Mesothelial cell of epicardium (in vitro differentiated cells): ENCODE measurements around the gene TMEM9. TPM values are rescaled to one million over a fixed set of nuclear protein-coding genes. Genes with fewer than 3 reads are reported as not detected.

ENCODE experiments used
- DNase-seq, 2 experiments: peaks; one replicate each; pipeline ENCODE4 v3.0.0; 2021; ENCODE audit warnings: low spot score in 2 of 2; ENCODE audit not compliant: unreplicated experiment in 2 of 2
- H3K27ac Mint-ChIP-seq: 2 replicates; pipeline ENCODE4 v1.8.0; 2021; ENCODE audit warnings: mixed read lengths
- H3K27me3 Mint-ChIP-seq: 2 replicates; pipeline ENCODE4 v1.8.0; 2021; ENCODE audit warnings: low read depth, mixed read lengths
- H3K36me3 Mint-ChIP-seq: 2 replicates; pipeline ENCODE4 v1.8.0; 2021; ENCODE audit warnings: mixed read lengths
- H3K4me1 Mint-ChIP-seq: 2 replicates; pipeline ENCODE4 v1.8.0; 2021; ENCODE audit warnings: mixed read lengths
- H3K4me3 Mint-ChIP-seq: 2 replicates; pipeline ENCODE4 v1.8.0; 2021; ENCODE audit warnings: mild to moderate bottlenecking, moderate library complexity, mixed read lengths
- H3K9me3 Mint-ChIP-seq: 2 replicates; pipeline ENCODE4 v1.8.0; 2021; ENCODE audit warnings: mixed read lengths
- CTCF ChIP-seq: fragments of 200-600 bp; sonication (generic); IDR thresholded peaks from one replicate; pipeline ENCODE4 v1.5.0; 2021; ENCODE audit warnings: antibody characterized with exemption; ENCODE audit not compliant: unreplicated experiment
- total RNA-seq: library from RNA; stranded (reverse); gene quantifications from 3 replicates; pipeline ENCODE4 v1.2.1, GENCODE V29; 2021

The TMEM9 gene
- total RNA-seq, 1 donor from 2014 or later: 133 TPM

GRCh38 chr1:201184307-201185122, 30.2 kb upstream of the TMEM9 start:
- peaks cover 11% of the 10 kb centered on the region for H3K4me1 Mint-ChIP-seq
- DNase-seq: no peak
- no peak overlapping the region for H3K4me3 Mint-ChIP-seq
- no peak overlapping the region for H3K27ac Mint-ChIP-seq
- no peaks in the 10 kb centered on the region for H3K36me3 Mint-ChIP-seq
- peaks cover 19% of the 10 kb centered on the region for H3K27me3 Mint-ChIP-seq
- H3K9me3 Mint-ChIP-seq: no peaks in the 10 kb centered on the region
- no peak for TF ChIP-seq CTCF

GRCh38 chr1:201183753-201184152, 29.5 kb upstream of the TMEM9 start:
- H3K4me1 Mint-ChIP-seq: peaks cover 11% of the 10 kb centered on the region
- no peak for DNase-seq
- peaks cover 14% of the 10 kb centered on the region for H3K27me3 Mint-ChIP-seq
- no peak overlapping the region for H3K4me3 Mint-ChIP-seq
- H3K9me3 Mint-ChIP-seq: peaks cover 6% of the 10 kb centered on the region
- no peak overlapping the region for H3K27ac Mint-ChIP-seq
- no peaks in the 10 kb centered on the region for H3K36me3 Mint-ChIP-seq
- TF ChIP-seq CTCF: no peak

GRCh38 chr1:201183209-201183608, 28.9 kb upstream of the TMEM9 start:
- peaks cover 14% of the 10 kb centered on the region for H3K27me3 Mint-ChIP-seq
- DNase-seq: no peak
- H3K9me3 Mint-ChIP-seq: peaks cover 11% of the 10 kb centered on the region
- H3K27ac Mint-ChIP-seq: no peak overlapping the region
- H3K4me3 Mint-ChIP-seq: no peak overlapping the region
- no peak for TF ChIP-seq CTCF
- no peaks in the 10 kb centered on the region for H3K36me3 Mint-ChIP-seq
- H3K4me1 Mint-ChIP-seq: peaks cover 11% of the 10 kb centered on the region

GRCh38 chr1:201181726-201182125, 27.5 kb upstream of the TMEM9 start:
- Mint-ChIP-seq H3K27ac (no peak overlapping the region), H3K4me3 (no peak overlapping the region), H3K27me3 (peaks cover 9% of the 10 kb centered on the region), H3K4me1 (peaks cover 11% of the 10 kb centered on the region), H3K36me3 (no peaks in the 10 kb centered on the region), H3K9me3 (peaks cover 11% of the 10 kb centered on the region)
- TF ChIP-seq CTCF: no peak
- no peak for DNase-seq

- peaks cover 11% of the 10 kb centered on the region for H3K4me1 Mint-ChIP-seq
- no peak for TF ChIP-seq CTCF
- DNase-seq: no peak
- H3K27ac Mint-ChIP-seq: no peak overlapping the region
- no peak overlapping the region for H3K4me3 Mint-ChIP-seq
- no peaks in the 10 kb centered on the region for H3K36me3 Mint-ChIP-seq
- H3K9me3 Mint-ChIP-seq: peaks cover 11% of the 10 kb centered on the region
- H3K27me3 Mint-ChIP-seq: peaks cover 9% of the 10 kb centered on the region
These were observed 27.0 kb upstream of the TMEM9 start for GRCh38 chr1:201181323-201181722.
